ENCODE results near the gene PARD3. TPM values are rescaled to one million over a fixed set of nuclear protein-coding genes. Genes with fewer than 3 reads are reported as not detected.
A peak's percentile ranks its signal among the peaks of the same experiment; 100 is the strongest.

The PARD3 gene
- total RNA-seq, 1 donor from 2014 or later: 97.8 TPM

- no peak overlapping the region for H3K4me3 ChIP-seq (ENCODE audit: low read depth, low read length)
- DNase-seq (ENCODE audit: low read depth): no peak
- no peak for TF ChIP-seq CTCF (conservative IDR thresholded peaks at IDR 0.05; ENCODE audit: low read depth, low read length)
Observed at GRCh38 chr10:34262985-34263384, 552.1 kb downstream of the PARD3 start.

- DNase-seq (ENCODE audit: low read depth): no peak
- TF ChIP-seq CTCF (conservative IDR thresholded peaks at IDR 0.05; ENCODE audit: low read depth, low read length): no peak
- H3K4me3 ChIP-seq (ENCODE audit: low read depth, low read length): no peak overlapping the region
Observed at GRCh38 chr10:34260904-34261303, 554.2 kb downstream of the PARD3 start.

- TF ChIP-seq CTCF (conservative IDR thresholded peaks at IDR 0.05; ENCODE audit: low read depth, low read length): no peak
- DNase-seq (ENCODE audit: low read depth): no peak
- no peak overlapping the region for H3K4me3 ChIP-seq (ENCODE audit: low read depth, low read length)
Observed at GRCh38 chr10:34256216-34256615, 558.9 kb downstream of the PARD3 start.

GRCh38 chr10:34255035-34255434, 560.1 kb downstream of the PARD3 start:
- H3K4me3 ChIP-seq (ENCODE audit: low read depth, low read length): no peak overlapping the region
- DNase-seq (ENCODE audit: low read depth): no peak
- no peak for TF ChIP-seq CTCF (conservative IDR thresholded peaks at IDR 0.05; ENCODE audit: low read depth, low read length)

GRCh38 chr10:34254596-34254995, 560.5 kb downstream of the PARD3 start:
- no peak overlapping the region for H3K4me3 ChIP-seq (ENCODE audit: low read depth, low read length)
- peak; percentile 22 for DNase-seq (ENCODE audit: low read depth)
- no peak for TF ChIP-seq CTCF (conservative IDR thresholded peaks at IDR 0.05; ENCODE audit: low read depth, low read length)

GRCh38 chr10:34252111-34252510, 563.0 kb downstream of the PARD3 start:
- no peak overlapping the region for H3K4me3 ChIP-seq (ENCODE audit: low read depth, low read length)
- TF ChIP-seq CTCF (conservative IDR thresholded peaks at IDR 0.05; ENCODE audit: low read depth, low read length): no peak
- DNase-seq (ENCODE audit: low read depth): no peak

- TF ChIP-seq CTCF (conservative IDR thresholded peaks at IDR 0.05; ENCODE audit: low read depth, low read length): no peak
- DNase-seq (ENCODE audit: low read depth): no peak
- H3K4me3 ChIP-seq (ENCODE audit: low read depth, low read length): no peak overlapping the region
Observed at GRCh38 chr10:34251177-34251576, 563.9 kb downstream of the PARD3 start.
